H1 (cell line): ENCODE data around the gene ZNF74. TPM values are rescaled to one million over a fixed set of nuclear protein-coding genes. Genes with fewer than 3 reads are reported as not detected.
"Not testable (repeated sequence)": the region's sequence is repeated elsewhere in the genome, so short reads cannot be mapped to it uniquely, and the experiment has no call there.

Experiments
- CTCF ChIA-PET: fragments of 300-600 bp; sonication (Branson Sonifier 250); formaldehyde crosslinking; loops from one replicate; lab custom pipeline; 2021; ENCODE audit not compliant: partially characterized antibody; lab: Charles Lee
- POLR2A ChIA-PET: fragments of 300-600 bp; sonication (Branson Sonifier 250); formaldehyde crosslinking; loops from one replicate; lab custom pipeline; 2021; ENCODE audit warnings: inconsistent platforms; ENCODE audit not compliant: partially characterized antibody; lab: Charles Lee
- DNase-seq, 2 experiments: peaks; one replicate each; pipeline versions ENCODE4 v3.0.0 to v3.0.0-alpha.2; 2010 to 2022; ENCODE audit warnings: low spot score in 2 of 2, low read depth in 1 of 2, mixed read lengths in 1 of 2
- FAIRE-seq: peaks from 2 replicates; lab custom pipeline; 2011; peaks lifted over from hg19 to GRCh38; lab: Jason Lieb, UNC
- H2AFZ ChIP-seq: 2 replicates; pipeline ENCODE4 v1.8.1; 2012; ENCODE audit warnings: low read length, inconsistent platforms
- H2AK5ac ChIP-seq: 2 replicates; pipeline ENCODE4 v1.6.1; 2013; ENCODE audit warnings: low read depth, low read length
- H2BK120ac ChIP-seq: replicated peaks from 2 replicates; pipeline ENCODE3; 2013; ENCODE audit warnings: low read depth, low read length, inconsistent platforms
- H2BK12ac ChIP-seq: 2 replicates; pipeline ENCODE4 v1.6.1; 2013; ENCODE audit warnings: low read depth, low read length
- H2BK15ac ChIP-seq: 2 replicates; pipeline ENCODE4 v1.6.1; 2013; ENCODE audit warnings: low read length
- H2BK20ac ChIP-seq: 2 replicates; pipeline ENCODE4 v1.6.1; 2013; ENCODE audit warnings: low read length
- H2BK5ac ChIP-seq: 2 replicates; pipeline ENCODE4 v1.6.1; 2013; ENCODE audit warnings: low read depth, low read length
- H3K14ac ChIP-seq: 2 replicates; pipeline ENCODE4 v1.6.1; 2013; ENCODE audit warnings: inconsistent platforms; ENCODE audit not compliant: insufficient read length
- H3K18ac ChIP-seq: 2 replicates; pipeline ENCODE4 v1.6.1; 2013; ENCODE audit warnings: low read length; ENCODE audit errors: extremely low read depth
- H3K23ac ChIP-seq: 2 replicates; pipeline ENCODE4 v1.6.1; 2013; ENCODE audit warnings: inconsistent platforms; ENCODE audit not compliant: insufficient read length
- H3K23me2 ChIP-seq: 2 replicates; pipeline ENCODE4 v1.6.1; 2013; ENCODE audit warnings: low read depth, low read length
- H3K27ac ChIP-seq: 2 replicates; pipeline ENCODE4 v1.6.1; 2011; ENCODE audit warnings: low read depth, low read length, inconsistent platforms
- H3K27me3 ChIP-seq, 4 experiments: replicated peaks in 1 of 4; 1 replicate in 1 of 4; 2 replicates in 3 of 4; pipeline versions ENCODE4 v1.6.1 to v1.8.1; 2011 to 2013; ENCODE audit warnings: low read length in 3 of 4, mild to moderate bottlenecking in 3 of 4, inconsistent platforms in 2 of 4, mixed read lengths in 2 of 4, moderate library complexity in 1 of 4; ENCODE audit not compliant: control insufficient read depth in 3 of 4, insufficient read depth in 3 of 4; ENCODE audit errors: extremely low read depth in 1 of 4
- H3K36me3 ChIP-seq, 4 experiments: 2 replicates each; pipeline versions ENCODE4 v1.6.1 to v1.8.1; 2011 to 2013; ENCODE audit warnings: mild to moderate bottlenecking in 4 of 4, low read length in 3 of 4, moderate library complexity in 2 of 4, control low read depth in 1 of 4, inconsistent platforms in 1 of 4; ENCODE audit not compliant: insufficient read depth in 4 of 4, control insufficient read depth in 2 of 4
- H3K4ac ChIP-seq: replicated peaks from 2 replicates; pipeline ENCODE3; 2013; ENCODE audit warnings: low read length, low read depth, mixed read lengths, inconsistent platforms; ENCODE audit not compliant: insufficient read length
- H3K4me1 ChIP-seq, 4 experiments: replicated peaks in 1 of 4; 1 replicate in 1 of 4; 2 replicates in 3 of 4; pipeline versions ENCODE4 v1.6.1 to v1.8.1; 2011 to 2013; ENCODE audit warnings: low read length in 3 of 4, inconsistent platforms in 2 of 4, mixed read lengths in 1 of 4; ENCODE audit not compliant: insufficient read depth in 4 of 4, control insufficient read depth in 3 of 4
- H3K4me2 ChIP-seq, 2 experiments: 2 replicates each; pipeline versions ENCODE4 v1.6.1 to v1.8.1; 2011 to 2013; ENCODE audit warnings: low read depth in 2 of 2, low read length in 2 of 2, control low read depth in 1 of 2, inconsistent platforms in 1 of 2, mild to moderate bottlenecking in 1 of 2; ENCODE audit not compliant: insufficient read depth in 1 of 2
- H3K4me3 ChIP-seq, 4 experiments: fragments of 200-600, 300-600 bp in 1 of 4; sonication (generic), shearing (Covaris generic), sonication (Bioruptor Twin) in 1 of 4; 2 replicates each; pipeline versions ENCODE4 v1.5.1 to v1.8.1; 2011 to 2016; ENCODE audit warnings: low read length in 4 of 4, low read depth in 3 of 4, control low read depth in 2 of 4, inconsistent platforms in 2 of 4, mild to moderate bottlenecking in 2 of 4, mixed read lengths in 1 of 4, moderate library complexity in 1 of 4; ENCODE audit not compliant: insufficient read depth in 2 of 4; ENCODE audit errors: extremely low read depth in 1 of 4
- H3K56ac ChIP-seq: replicated peaks from 2 replicates; pipeline ENCODE3; 2013; ENCODE audit warnings: low read depth, mild to moderate bottlenecking, mixed read lengths, low read length, inconsistent platforms; ENCODE audit not compliant: insufficient read length
- H3K79me1 ChIP-seq: 2 replicates; pipeline ENCODE4 v1.6.1; 2013; ENCODE audit warnings: low read depth, low read length, control low read depth
- H3K79me2 ChIP-seq, 2 experiments: 2 replicates each; pipeline versions ENCODE4 v1.6.1 to v1.8.1; 2012 to 2013; ENCODE audit warnings: low read length in 2 of 2, mild to moderate bottlenecking in 2 of 2, inconsistent platforms in 1 of 2; ENCODE audit not compliant: insufficient read depth in 2 of 2, control insufficient read depth in 1 of 2
- H3K9ac ChIP-seq, 4 experiments: replicated peaks in 1 of 4; 1 replicate in 1 of 4; 2 replicates in 3 of 4; pipeline versions ENCODE4 v1.6.1 to v1.8.1; 2011 to 2013; ENCODE audit warnings: low read depth in 3 of 4, low read length in 3 of 4, control low read depth in 2 of 4, mild to moderate bottlenecking in 2 of 4, moderate library complexity in 2 of 4, inconsistent platforms in 1 of 4; ENCODE audit errors: extremely low read depth in 1 of 4
- H3K9me3 ChIP-seq, 2 experiments: 2 replicates each; pipeline versions ENCODE4 v1.6.1 to v1.8.1; 2012 to 2013; ENCODE audit warnings: mild to moderate bottlenecking in 2 of 2, moderate library complexity in 2 of 2, control low read depth in 1 of 2, inconsistent platforms in 1 of 2, low read depth in 1 of 2, low read length in 1 of 2, mixed read lengths in 1 of 2; ENCODE audit not compliant: insufficient read depth in 2 of 2
- H4K20me1 ChIP-seq, 2 experiments: replicated peaks in 1 of 2; 2 replicates each; pipeline versions ENCODE3 to v1.8.1; 2011 to 2013; ENCODE audit warnings: inconsistent platforms in 2 of 2, low read length in 2 of 2, mild to moderate bottlenecking in 1 of 2; ENCODE audit not compliant: insufficient read depth in 2 of 2, control insufficient read depth in 1 of 2
- H4K5ac ChIP-seq: 2 replicates; pipeline ENCODE4 v1.6.1; 2013; ENCODE audit warnings: low read length, low read depth, mixed read lengths, inconsistent platforms; ENCODE audit not compliant: insufficient read length
- H4K8ac ChIP-seq: 2 replicates; pipeline ENCODE4 v1.8.0; 2013; ENCODE audit warnings: mild to moderate bottlenecking, moderate library complexity, low read length, inconsistent platforms; ENCODE audit not compliant: insufficient read depth; ENCODE audit errors: extremely low read depth
- H4K91ac ChIP-seq: replicated peaks from 2 replicates; pipeline ENCODE3; 2013; ENCODE audit warnings: low read length, mixed read lengths, inconsistent platforms; ENCODE audit not compliant: insufficient read length
- WGBS, 2 experiments: shearing (Covaris generic) in 1 of 2; methylation state at CpG; one replicate each; pipeline versions ENCODE4 v1.1.6 to v1.1.7; 2013 to 2015; ENCODE audit warnings: low lambda C conversion rate in 2 of 2, mixed read lengths in 2 of 2, inconsistent platforms in 1 of 2, low coverage in 1 of 2, missing lambda C conversion rate in 1 of 2; ENCODE audit not compliant: insufficient replicate concordance in 2 of 2, insufficient coverage in 1 of 2, insufficient read length in 1 of 2; ENCODE audit errors: extremely low coverage in 1 of 2, missing lambda C conversion rate in 1 of 2; 5-methylcytosine and 5-hydroxymethylcytosine counted together
- polyA plus RNA-seq, 7 experiments: library from polyadenylated mRNA; depleted of rRNA in 3 of 7; stranded (reverse) in 5 of 7; unstranded in 2 of 7; fragments of >200 nt in 5 of 7; fragments of 200-250 nt in 2 of 7; gene quantifications; 1 replicate in 5 of 7; 2 replicates in 1 of 7; 4 replicates in 1 of 7; pipeline versions ENCODE4 v1.2.1 to v1.2.3, GENCODE V29; 2011 to 2013; ENCODE audit warnings: missing spikeins in 2 of 7, mixed read lengths in 2 of 7
- total RNA-seq: library from RNA; stranded (reverse); fragmentation: NEBNext Ultra II Directional; extraction: Animal tissue kit (Norgen Biotek cat#: 25700); gene quantifications from 2 replicates; pipeline ENCODE4 v1.2.1, GENCODE V29; 2021

Gene ZNF74
- total and polyA plus RNA-seq, 2 of the 8 experiments (the other 6 are each of a cell fraction or from before 2014, with no cell fraction given): 29.7 to 45.7 TPM

GRCh38 chr22:20346553-20346952 is 47.4 kb upstream of the ZNF74 start:
- H2BK5ac ChIP-seq, H3K27me3 ChIP-seq, H3K56ac ChIP-seq, H4K91ac ChIP-seq, H3K36me3 ChIP-seq, H2BK15ac ChIP-seq, H2BK20ac ChIP-seq, H2AFZ ChIP-seq, H3K23me2 ChIP-seq, H3K4me1 ChIP-seq, H4K8ac ChIP-seq, FAIRE-seq, H3K27ac ChIP-seq, H3K4me3 ChIP-seq, H3K9me3 ChIP-seq, POLR2A ChIA-PET, H3K9ac ChIP-seq, H3K79me1 ChIP-seq, H2BK12ac ChIP-seq, CTCF ChIA-PET, H3K14ac ChIP-seq, H3K23ac ChIP-seq, H4K20me1 ChIP-seq, H3K18ac ChIP-seq, H4K5ac ChIP-seq, H2BK120ac ChIP-seq, H2AK5ac ChIP-seq, H3K4me2 ChIP-seq, H3K79me2 ChIP-seq, H3K4ac ChIP-seq, DNase-seq: not testable (repeated sequence)
- WGBS, 2 experiments: 90% methylated on average over 3 of the region's 7 CpGs; no CpG with 5 or more reads in 1 of the 2 experiments

GRCh38 chr22:20352536-20352935 is 41.4 kb upstream of the ZNF74 start:
- 85% methylated on average over 5 of the region's 6 CpGs; no CpG with 5 or more reads in 1 of the 2 experiments for WGBS, 2 experiments
- H3K23ac ChIP-seq, H4K91ac ChIP-seq, H3K9me3 ChIP-seq, H4K8ac ChIP-seq, H3K9ac ChIP-seq, H2BK120ac ChIP-seq, H2BK15ac ChIP-seq, H4K20me1 ChIP-seq, DNase-seq, H2BK20ac ChIP-seq, CTCF ChIA-PET, FAIRE-seq, H3K4ac ChIP-seq, H3K79me2 ChIP-seq, H3K56ac ChIP-seq, H2AK5ac ChIP-seq, H3K36me3 ChIP-seq, H3K4me1 ChIP-seq, H3K27ac ChIP-seq, H3K4me3 ChIP-seq, H3K27me3 ChIP-seq, H2BK12ac ChIP-seq, H3K4me2 ChIP-seq, H3K18ac ChIP-seq, POLR2A ChIA-PET, H2AFZ ChIP-seq, H3K79me1 ChIP-seq, H3K14ac ChIP-seq, H2BK5ac ChIP-seq, H4K5ac ChIP-seq, H3K23me2 ChIP-seq: not testable (repeated sequence)
